ENCODE data around the gene FABP3. TPM values are rescaled to one million over a fixed set of nuclear protein-coding genes. Genes with fewer than 3 reads are reported as not detected.

The FABP3 gene
- polyA plus RNA-seq, 3 donors, result not detected

DNA sequence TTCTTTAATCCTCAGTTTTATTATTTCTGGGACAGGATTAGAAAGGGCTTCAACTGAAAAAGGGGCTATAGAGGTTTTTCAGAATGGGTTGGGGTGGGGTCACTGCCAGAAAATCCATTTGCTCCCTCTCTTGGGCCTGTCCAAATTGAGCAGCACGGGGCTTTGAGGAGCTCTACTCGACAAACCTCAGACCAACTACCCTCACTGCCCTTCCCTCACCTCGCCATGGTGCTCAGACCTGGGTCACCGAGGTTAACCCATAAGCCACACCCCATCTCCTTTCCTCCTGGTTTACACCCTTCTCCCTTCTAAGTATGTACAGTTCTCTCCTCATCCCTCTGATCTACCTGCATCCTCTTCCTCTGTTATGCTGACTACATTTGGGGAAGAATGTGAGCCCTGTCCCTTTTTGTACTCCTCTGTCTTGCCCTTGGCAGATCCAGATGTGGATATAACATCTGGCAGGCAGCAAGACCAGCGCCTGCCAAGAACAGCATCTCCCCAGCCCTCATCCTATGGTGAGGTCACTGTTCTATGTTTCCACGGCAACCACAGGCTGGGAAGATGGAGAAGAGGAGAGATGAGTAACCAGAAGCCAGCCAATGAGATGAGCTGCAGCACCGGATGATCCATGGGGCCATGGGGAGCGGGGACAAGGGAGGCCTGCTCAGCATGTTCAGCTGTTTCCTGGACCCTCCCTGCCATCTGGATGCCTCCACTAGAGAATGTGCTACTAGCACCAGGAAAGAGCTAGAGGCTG is 3.7 kb upstream of the FABP3 start:
- 82% methylated on average over 7 of the region's 8 CpGs for WGBS (ENCODE audit: insufficient coverage)
- Histone ChIP-seq H4K20me1 (ENCODE audit: insufficient read depth, low read length) (no peaks in the 10 kb centered on the region), H3K4me1 (ENCODE audit: control insufficient read depth in 1 of 2, insufficient read depth in 2 of 2, low read length in 2 of 2) (peaks cover 12 to 16% of the 10 kb centered on the region in 2 donors), H3K4me3 (replicated peaks in 1 of 3; ENCODE audit: low read depth in 2 of 3, low read length in 3 of 3) (no peak overlapping the region), H3K27me3 (ENCODE audit: control insufficient read depth in 2 of 2, insufficient read depth in 2 of 2, low read length in 2 of 2) (peaks cover 0 to 13% of the 10 kb centered on the region in 2 donors), H2AFZ (ENCODE audit: insufficient read depth, low read depth, low read length, poor library complexity, severe bottlenecking) (no peak overlapping the region), H3K27ac (ENCODE audit: low read depth in 1 of 2, low read length in 2 of 2) (no peak overlapping the region), H3K79me2 (ENCODE audit: insufficient read depth, low read length) (no peaks in the 10 kb centered on the region), H3K36me3 (replicated peaks in 1 of 2; ENCODE audit: control insufficient read depth in 1 of 2, insufficient read depth in 2 of 2, low read length in 2 of 2) (no peaks in the 10 kb centered on the region), H3K9ac (ENCODE audit: insufficient read depth, low read length, poor library complexity, severe bottlenecking) (no peak overlapping the region), H3K4me2 (replicated peaks; ENCODE audit: extremely low read depth, low read length, poor library complexity, severe bottlenecking) (no peak overlapping the region), H3K9me3 (replicated peaks in 1 of 2; ENCODE audit: control insufficient read depth in 1 of 2, insufficient read depth in 1 of 2, low read length in 2 of 2) (no peaks in the 10 kb centered on the region)
- intact Hi-C loops (cut with micrococcal nuclease), result no loop called here
- peaks cover 20 to 28% (median 27%) of the 10 kb centered on the region in 3 donors for H3K27me3 Mint-ChIP-seq (ENCODE audit: low read depth in 3 of 3)
- no peak overlapping the region for H3K27ac Mint-ChIP-seq
- H3K36me3 Mint-ChIP-seq, result peaks cover 0 to 7% of the 10 kb centered on the region in 2 donors
- no peak overlapping the region for H3K4me3 Mint-ChIP-seq
- TF ChIP-seq CTCF (IDR thresholded peaks at IDR 0.05), result no peak
- H3K4me1 Mint-ChIP-seq, result peaks cover 17% of the 10 kb centered on the region
- H3K9me3 Mint-ChIP-seq, result peaks cover 0 to 2% (median 0%) of the 10 kb centered on the region in 7 donors
- no peak for DNase-seq

GRCh38 chr1:31374511-31375196 is 1.8 kb upstream of the FABP3 start:
- H3K27ac ChIP-seq (ENCODE audit: low read depth in 1 of 2, low read length in 2 of 2), result no peak overlapping the region
- Mint-ChIP-seq H3K36me3 (peaks cover 0 to 7% of the 10 kb centered on the region in 2 donors), H3K27ac (no peak overlapping the region), H3K4me1 (peaks cover 21% of the 10 kb centered on the region), H3K9me3 (peaks cover 0 to 2% (median 0%) of the 10 kb centered on the region in 7 donors), H3K27me3 (ENCODE audit: low read depth in 3 of 3) (peaks cover 18 to 24% (median 24%) of the 10 kb centered on the region in 3 donors), H3K4me3 (no peak overlapping the region)
- intact Hi-C loops (cut with micrococcal nuclease), result no loop called here
- peaks cover 12 to 16% of the 10 kb centered on the region in 2 donors for H3K4me1 ChIP-seq (ENCODE audit: control insufficient read depth in 1 of 2, insufficient read depth in 2 of 2, low read length in 2 of 2)
- no peak overlapping the region for H3K4me2 ChIP-seq (replicated peaks; ENCODE audit: extremely low read depth, low read length, poor library complexity, severe bottlenecking)
- no peak overlapping the region for H3K9ac ChIP-seq (ENCODE audit: insufficient read depth, low read length, poor library complexity, severe bottlenecking)
- DNase-seq, result no peak
- no peaks in the 10 kb centered on the region for H4K20me1 ChIP-seq (ENCODE audit: insufficient read depth, low read length)
- H2AFZ ChIP-seq (ENCODE audit: insufficient read depth, low read depth, low read length, poor library complexity, severe bottlenecking), result no peak overlapping the region
- H3K9me3 ChIP-seq (replicated peaks in 1 of 2; ENCODE audit: control insufficient read depth in 1 of 2, insufficient read depth in 1 of 2, low read length in 2 of 2), result no peaks in the 10 kb centered on the region
- no peak for TF ChIP-seq CTCF (IDR thresholded peaks at IDR 0.05)
- peaks cover 0 to 13% of the 10 kb centered on the region in 2 donors for H3K27me3 ChIP-seq (ENCODE audit: control insufficient read depth in 2 of 2, insufficient read depth in 2 of 2, low read length in 2 of 2)
- no peaks in the 10 kb centered on the region for H3K36me3 ChIP-seq (replicated peaks in 1 of 2; ENCODE audit: control insufficient read depth in 1 of 2, insufficient read depth in 2 of 2, low read length in 2 of 2)
- no peak overlapping the region for H3K4me3 ChIP-seq (replicated peaks in 1 of 3; ENCODE audit: low read depth in 2 of 3, low read length in 3 of 3)
- WGBS (ENCODE audit: insufficient coverage), result 100% methylated on average over 4 of the region's 7 CpGs
- no peaks in the 10 kb centered on the region for H3K79me2 ChIP-seq (ENCODE audit: insufficient read depth, low read length)
